GM23338 (cell line): ENCODE results near the gene RADIL.

Experiments
- CREB1 ChIP-seq: fragments of 250-450 bp; sonication (Bioruptor Pico); IDR thresholded peaks from 2 replicates; pipeline ENCODE4 v1.5.0; 2020; ENCODE audit warnings: low read depth, mild to moderate bottlenecking, moderate library complexity
- CTCF ChIP-seq, 2 experiments: fragments of 200-600 bp in 1 of 2; sonication (generic) in 1 of 2; conservative IDR thresholded peaks; 2 replicates each; pipeline versions ENCODE4 v1.5.1 to v1.6.1; 2016 to 2017; ENCODE audit warnings: antibody characterized with exemption in 2 of 2, low read depth in 2 of 2, mild to moderate bottlenecking in 2 of 2, moderate library complexity in 1 of 2
- ETS1 ChIP-seq: IDR thresholded peaks from 2 replicates; pipeline ENCODE4 v1.6.1; 2016; ENCODE audit warnings: antibody characterized with exemption
- EZH2 ChIP-seq: fragments of 200-600 bp; sonication (generic); IDR thresholded peaks from one replicate; pipeline ENCODE4 v1.8.0; 2017; ENCODE audit warnings: antibody characterized with exemption, mild to moderate bottlenecking, low read depth; ENCODE audit not compliant: unreplicated experiment
- NANOG ChIP-seq: IDR thresholded peaks from 2 replicates; pipeline ENCODE4 v1.6.1; 2016; ENCODE audit warnings: antibody characterized with exemption, borderline replicate concordance
- POLR2AphosphoS5 ChIP-seq: IDR thresholded peaks from 2 replicates; pipeline ENCODE4 v1.6.1; 2016; ENCODE audit warnings: antibody characterized with exemption, low read depth
- REST ChIP-seq: IDR thresholded peaks from one replicate; pipeline ENCODE4 v1.6.1; 2018; ENCODE audit warnings: antibody characterized with exemption; ENCODE audit not compliant: unreplicated experiment

GRCh38 chr7:4893929-4894475 is 10.5 kb upstream of the RADIL start:
- TF ChIP-seq CTCF (conservative IDR thresholded peaks at IDR 0.05; ENCODE audit: low read depth in 2 of 2): no peak
- no peak for TF ChIP-seq ETS1
- no peak for TF ChIP-seq POLR2AphosphoS5
- TF ChIP-seq EZH2: no peak
- no peak for TF ChIP-seq CREB1
- TF ChIP-seq NANOG: no peak
- TF ChIP-seq REST: no peak
